ENCODE results near the gene SELENOM.

DNA sequence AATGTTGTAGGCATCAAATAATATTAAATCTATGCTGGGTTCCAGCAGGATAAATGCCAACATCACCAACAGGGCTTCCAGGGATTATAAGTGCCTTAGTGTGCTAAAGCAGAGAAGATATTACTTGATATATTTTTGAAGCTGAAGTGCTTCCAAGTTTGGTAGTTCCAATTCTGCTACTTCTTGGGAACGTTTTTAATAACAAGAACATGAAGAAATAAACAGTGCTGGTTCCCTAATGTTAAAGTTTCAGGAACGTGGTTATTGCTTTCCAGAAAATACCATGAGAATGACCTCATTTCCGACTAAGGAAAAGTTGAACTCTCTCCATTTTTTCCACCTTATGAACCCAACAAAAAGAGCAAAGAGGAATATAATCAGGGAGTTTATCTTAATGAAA, 48.1 kb upstream of the SELENOM start:
- TF ChIP-seq, protein P1, sequence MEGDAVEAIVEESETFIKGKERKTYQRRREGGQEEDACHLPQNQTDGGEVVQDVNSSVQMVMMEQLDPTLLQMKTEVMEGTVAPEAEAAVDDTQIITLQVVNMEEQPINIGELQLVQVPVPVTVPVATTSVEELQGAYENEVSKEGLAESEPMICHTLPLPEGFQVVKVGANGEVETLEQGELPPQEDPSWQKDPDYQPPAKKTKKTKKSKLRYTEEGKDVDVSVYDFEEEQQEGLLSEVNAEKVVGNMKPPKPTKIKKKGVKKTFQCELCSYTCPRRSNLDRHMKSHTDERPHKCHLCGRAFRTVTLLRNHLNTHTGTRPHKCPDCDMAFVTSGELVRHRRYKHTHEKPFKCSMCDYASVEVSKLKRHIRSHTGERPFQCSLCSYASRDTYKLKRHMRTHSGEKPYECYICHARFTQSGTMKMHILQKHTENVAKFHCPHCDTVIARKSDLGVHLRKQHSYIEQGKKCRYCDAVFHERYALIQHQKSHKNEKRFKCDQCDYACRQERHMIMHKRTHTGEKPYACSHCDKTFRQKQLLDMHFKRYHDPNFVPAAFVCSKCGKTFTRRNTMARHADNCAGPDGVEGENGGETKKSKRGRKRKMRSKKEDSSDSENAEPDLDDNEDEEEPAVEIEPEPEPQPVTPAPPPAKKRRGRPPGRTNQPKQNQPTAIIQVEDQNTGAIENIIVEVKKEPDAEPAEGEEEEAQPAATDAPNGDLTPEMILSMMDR (IDR thresholded peaks at IDR 0.05) = no peak
- TF ChIP-seq POLR2A (IDR thresholded peaks at IDR 0.05) (no peak), POLR2AphosphoS5 (IDR thresholded peaks at IDR 0.05) (no peak)
